Adipocyte (in vitro differentiated cells): ENCODE data around the gene NUDT3.
A peak's percentile ranks its signal among the peaks of the same experiment; 100 is the strongest.

Source experiments
- DNase-seq: peaks from one replicate; pipeline ENCODE4 v3.0.0-alpha.2; 2015; ENCODE audit warnings: low read depth
- H3K27me3 ChIP-seq: replicated peaks from 2 replicates; pipeline ENCODE4 v1.7.0; 2013; ENCODE audit warnings: mild to moderate bottlenecking, low read length, moderate library complexity; ENCODE audit not compliant: control insufficient read depth, insufficient read depth
- H3K36me3 ChIP-seq: 2 replicates; pipeline ENCODE4 v1.7.0; 2013; ENCODE audit warnings: low read length, mild to moderate bottlenecking, moderate library complexity; ENCODE audit not compliant: control insufficient read depth, insufficient read depth, severe bottlenecking
- H3K4me1 ChIP-seq: 2 replicates; pipeline ENCODE4 v1.7.0; 2013; ENCODE audit warnings: mild to moderate bottlenecking, low read length, moderate library complexity; ENCODE audit not compliant: control insufficient read depth, insufficient read depth
- H3K4me3 ChIP-seq: 2 replicates; pipeline ENCODE4 v1.7.0; 2013; ENCODE audit warnings: mild to moderate bottlenecking, low read length, moderate library complexity
- H3K9ac ChIP-seq: 2 replicates; pipeline ENCODE4 v1.7.0; 2013; ENCODE audit warnings: mild to moderate bottlenecking, low read length, moderate library complexity
- H3K9me3 ChIP-seq: 2 replicates; pipeline ENCODE4 v1.7.0; 2013; ENCODE audit warnings: mild to moderate bottlenecking, low read length, moderate library complexity; ENCODE audit not compliant: control insufficient read depth

The NUDT3 gene

GRCh38 chr6:34315780-34316179, 76.7 kb downstream of the NUDT3 start:
- Histone ChIP-seq H3K27me3 (no peaks in the 10 kb centered on the region), H3K9me3 (no peaks in the 10 kb centered on the region), H3K4me3 (no peak overlapping the region), H3K36me3 (no peaks in the 10 kb centered on the region), H3K4me1 (peaks cover 14% of the 10 kb centered on the region), H3K9ac (no peak overlapping the region)
- no peak for DNase-seq

- no peaks in the 10 kb centered on the region for H3K9me3 ChIP-seq
- no peaks in the 10 kb centered on the region for H3K27me3 ChIP-seq
- H3K4me3 ChIP-seq = no peak overlapping the region
- H3K36me3 ChIP-seq = no peaks in the 10 kb centered on the region
- H3K9ac ChIP-seq = no peak overlapping the region
- DNase-seq = no peak
- peaks cover 14% of the 10 kb centered on the region for H3K4me1 ChIP-seq
Measured at GRCh38 chr6:34315256-34315655, 77.2 kb downstream of the NUDT3 start.

GRCh38 chr6:34312259-34312658, 80.2 kb downstream of the NUDT3 start:
- Histone ChIP-seq H3K4me1 (no peaks in the 10 kb centered on the region), H3K27me3 (no peaks in the 10 kb centered on the region), H3K9me3 (no peaks in the 10 kb centered on the region), H3K9ac (no peak overlapping the region), H3K36me3 (no peaks in the 10 kb centered on the region), H3K4me3 (no peak overlapping the region)
- no peak for DNase-seq

- Histone ChIP-seq H3K4me1 (peaks cover 11% of the 10 kb centered on the region), H3K4me3 (no peak overlapping the region), H3K27me3 (no peaks in the 10 kb centered on the region), H3K9me3 (no peaks in the 10 kb centered on the region), H3K36me3 (no peaks in the 10 kb centered on the region), H3K9ac (no peak overlapping the region)
- DNase-seq = no peak
Measured at GRCh38 chr6:34310817-34311216, 81.7 kb downstream of the NUDT3 start.

GRCh38 chr6:34308483-34308882, 84.0 kb downstream of the NUDT3 start:
- Histone ChIP-seq H3K9ac (no peak overlapping the region), H3K4me1 (peaks cover 16% of the 10 kb centered on the region), H3K27me3 (no peaks in the 10 kb centered on the region), H3K4me3 (no peak overlapping the region), H3K9me3 (no peaks in the 10 kb centered on the region), H3K36me3 (no peaks in the 10 kb centered on the region)
- DNase-seq = no peak

- no peak for DNase-seq
Measured at GRCh38 chr6:34305982-34306708, 86.3 kb downstream of the NUDT3 start.

GRCh38 chr6:34305497-34305896, 87.0 kb downstream of the NUDT3 start:
- Histone ChIP-seq H3K4me3 (no peak overlapping the region), H3K4me1 (peaks cover 19% of the 10 kb centered on the region), H3K27me3 (no peaks in the 10 kb centered on the region), H3K36me3 (no peaks in the 10 kb centered on the region), H3K9ac (no peak overlapping the region), H3K9me3 (no peaks in the 10 kb centered on the region)
- DNase-seq = no peak

More at GRCh38 chr6:34305982-34306708, 86.3 kb downstream of the NUDT3 start:
- Histone ChIP-seq H3K36me3 (no peaks in the 10 kb centered on the region), H3K4me1 (peaks cover 19% of the 10 kb centered on the region), H3K9ac (no peak overlapping the region), H3K9me3 (no peaks in the 10 kb centered on the region), H3K4me3 (no peak overlapping the region), H3K27me3 (no peaks in the 10 kb centered on the region)

GRCh38 chr6:34304164-34304563, 88.3 kb downstream of the NUDT3 start:
- DNase-seq = no peak
- Histone ChIP-seq H3K9ac (no peak overlapping the region), H3K4me1 (peaks cover 19% of the 10 kb centered on the region), H3K9me3 (no peaks in the 10 kb centered on the region), H3K36me3 (no peaks in the 10 kb centered on the region), H3K4me3 (no peak overlapping the region), H3K27me3 (no peaks in the 10 kb centered on the region)

- peaks cover 19% of the 10 kb centered on the region for H3K4me1 ChIP-seq
- no peaks in the 10 kb centered on the region for H3K36me3 ChIP-seq
- no peak overlapping the region for H3K4me3 ChIP-seq
- H3K9ac ChIP-seq = no peak overlapping the region
- no peak for DNase-seq
- H3K27me3 ChIP-seq = no peaks in the 10 kb centered on the region
- no peaks in the 10 kb centered on the region for H3K9me3 ChIP-seq
Measured at GRCh38 chr6:34302929-34303328, 89.5 kb downstream of the NUDT3 start.

- Histone ChIP-seq H3K4me3 (no peak overlapping the region), H3K27me3 (no peaks in the 10 kb centered on the region), H3K36me3 (no peaks in the 10 kb centered on the region), H3K9ac (no peak overlapping the region), H3K9me3 (no peaks in the 10 kb centered on the region), H3K4me1 (peaks cover 13% of the 10 kb centered on the region)
- peak; percentile 9 for DNase-seq
Measured at GRCh38 chr6:34301408-34301807, 91.1 kb downstream of the NUDT3 start.

- Histone ChIP-seq H3K4me1 (peaks cover 3% of the 10 kb centered on the region), H3K36me3 (no peaks in the 10 kb centered on the region), H3K4me3 (no peak overlapping the region), H3K27me3 (no peaks in the 10 kb centered on the region), H3K9me3 (no peaks in the 10 kb centered on the region), H3K9ac (no peak overlapping the region)
- no peak for DNase-seq
Measured at GRCh38 chr6:34300332-34300751, 92.1 kb downstream of the NUDT3 start.

- Histone ChIP-seq H3K36me3 (peaks cover 6% of the 10 kb centered on the region), H3K4me3 (no peak overlapping the region), H3K4me1 (peaks cover 3% of the 10 kb centered on the region), H3K9me3 (no peaks in the 10 kb centered on the region), H3K9ac (no peak overlapping the region), H3K27me3 (no peaks in the 10 kb centered on the region)
- no peak for DNase-seq
Measured at GRCh38 chr6:34298941-34299340, 93.5 kb downstream of the NUDT3 start.
